Measurements from ENCODE around the gene TUFT1.

GRCh38 chr1:151545542-151545941 is 5.4 kb downstream of the TUFT1 start:
- no peak for TF ChIP-seq EZH2 (IDR thresholded peaks at IDR 0.05; ENCODE audit: borderline replicate concordance)
- TF ChIP-seq CTCF (IDR thresholded peaks at IDR 0.05; ENCODE audit: poor library complexity), result no peak
